G401.6 (cell line): ENCODE data around the gene FGR.
"Not testable (repeated sequence)": the region's sequence is repeated elsewhere in the genome, so short reads cannot be mapped to it uniquely, and the experiment has no call there.

Experiments
- FAIRE-seq: peaks from 2 replicates; lab custom pipeline; 2012; peaks lifted over from hg19 to GRCh38; lab: Jason Lieb, UNC

FGR gene

GRCh38 chr1:27659497-27660299 is 24.7 kb upstream of the FGR start:
- FAIRE-seq: peak; percentile 46

DNA sequence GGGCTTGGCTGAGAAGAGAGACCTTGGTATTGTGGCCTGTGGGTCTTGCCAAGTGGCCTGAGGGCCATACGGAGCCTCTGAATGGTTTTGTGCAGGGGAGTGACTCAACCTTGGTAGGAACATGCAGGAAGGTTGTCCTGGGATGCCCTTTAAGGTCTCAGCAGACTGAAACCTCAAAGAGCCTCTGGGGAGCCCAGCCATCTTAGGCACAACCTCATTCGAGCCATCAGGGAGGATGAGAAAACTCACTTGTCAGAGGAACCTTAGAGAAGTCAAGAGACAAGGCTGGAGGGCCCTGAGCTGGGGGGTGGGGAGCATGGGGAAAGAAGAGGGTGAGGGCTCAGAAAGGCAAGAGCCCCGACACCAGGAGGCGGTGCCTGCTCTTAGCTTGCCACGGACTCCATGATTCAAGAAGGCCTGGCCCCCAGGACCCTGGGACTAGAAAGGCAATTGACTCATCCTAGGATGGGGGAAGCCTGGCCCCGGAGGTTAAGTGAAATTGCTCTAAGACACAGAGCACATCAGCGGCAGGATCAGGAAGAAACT is 24.0 kb upstream of the FGR start:
- FAIRE-seq: no peak

DNA sequence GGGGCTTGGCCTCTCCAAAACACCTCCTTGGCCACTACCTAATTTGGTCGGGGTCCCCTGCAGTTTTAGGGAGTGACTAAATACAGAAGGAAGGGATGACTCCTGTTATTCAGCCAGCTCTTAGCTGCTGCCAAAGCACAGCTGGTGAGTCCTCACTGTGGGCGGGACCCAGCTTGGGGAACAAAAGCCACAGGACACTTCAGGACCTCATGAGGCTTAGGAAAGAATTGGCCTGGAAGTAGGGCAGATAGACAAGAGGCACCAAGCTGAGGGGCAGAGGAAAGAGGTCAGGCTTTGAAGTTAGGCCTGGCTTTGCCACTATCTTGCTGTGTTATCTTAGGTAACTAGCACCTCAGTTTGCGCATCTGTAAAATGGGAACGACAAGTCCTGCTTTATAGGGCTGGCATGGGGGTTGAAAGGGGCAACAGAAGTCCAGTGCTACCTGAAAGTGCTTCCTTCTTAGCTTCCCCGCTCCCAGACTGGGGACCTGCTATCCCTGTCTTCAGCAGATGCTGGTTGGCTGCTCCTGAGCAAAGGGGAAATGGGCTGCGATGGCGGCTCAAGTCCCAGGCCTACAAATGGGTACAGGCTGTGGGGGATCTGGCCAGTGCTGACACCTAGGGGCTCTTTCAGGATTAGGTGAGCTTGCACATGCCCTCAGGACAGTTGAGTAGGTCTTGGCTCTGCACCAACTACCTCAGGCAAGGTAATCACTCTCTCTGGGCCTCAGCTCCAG is 21.3 kb upstream of the FGR start:
- no peak for FAIRE-seq

DNA sequence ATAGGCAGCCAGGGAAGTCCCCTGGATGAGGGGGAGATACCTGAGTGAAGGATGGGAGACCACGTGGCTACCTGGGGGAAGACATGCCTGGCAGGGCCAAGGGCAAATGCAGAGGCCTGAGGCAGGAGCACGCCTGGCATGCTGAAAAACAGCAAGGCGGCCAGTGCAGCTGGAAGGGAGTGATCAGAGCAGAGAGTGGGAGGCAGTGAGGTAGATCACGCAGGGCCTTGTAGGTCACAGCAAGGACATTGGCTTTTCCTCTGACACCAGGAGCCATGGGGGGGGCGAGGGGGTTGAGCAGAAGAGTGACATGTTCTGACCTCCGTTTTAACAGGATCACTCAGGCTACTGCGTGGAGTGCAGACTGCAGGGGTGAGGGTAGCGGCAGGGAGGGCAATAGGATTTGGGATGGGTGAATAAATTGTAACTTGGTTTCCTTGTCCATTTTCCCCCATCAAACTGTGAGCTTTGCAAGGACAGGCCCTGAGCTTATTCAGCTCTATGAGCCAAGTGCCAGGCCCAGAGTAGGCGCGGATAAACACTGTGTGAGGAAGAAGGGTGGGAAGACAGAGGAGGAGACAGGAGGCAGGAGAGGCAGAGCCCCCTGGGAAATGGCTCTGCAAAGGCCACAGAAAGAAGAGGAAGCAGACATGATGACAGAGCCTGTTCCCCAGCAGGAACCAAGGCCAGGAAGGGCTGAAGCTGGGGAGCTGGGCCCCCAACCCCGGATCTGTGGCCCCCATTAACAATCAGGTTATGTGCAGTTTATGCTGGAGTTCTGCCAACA is 20.4 kb upstream of the FGR start:
- no peak for FAIRE-seq

GRCh38 chr1:27652111-27652864 is 17.3 kb upstream of the FGR start:
- FAIRE-seq: no peak

GRCh38 chr1:27650539-27651175 is 15.7 kb upstream of the FGR start:
- FAIRE-seq: no peak

GRCh38 chr1:27650171-27650538 is 15.2 kb upstream of the FGR start:
- no peak for FAIRE-seq

DNA sequence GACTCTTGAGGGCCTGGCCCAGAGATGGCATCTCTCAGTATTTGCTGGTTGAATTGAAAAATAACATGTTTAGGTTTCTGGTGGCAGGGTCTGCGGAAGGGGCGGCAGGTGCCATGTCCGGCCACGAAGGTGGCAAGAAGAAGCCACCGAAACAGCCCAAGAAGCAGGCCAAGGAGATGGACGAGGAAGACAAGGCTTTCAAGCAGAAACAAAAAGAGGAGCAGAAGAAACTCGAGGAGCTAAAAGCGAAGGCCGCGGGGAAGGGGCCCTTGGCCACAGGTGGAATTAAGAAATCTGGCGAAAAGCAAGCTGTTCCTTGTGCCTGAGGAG is 14.3 kb upstream of the FGR start:
- no peak for FAIRE-seq

DNA sequence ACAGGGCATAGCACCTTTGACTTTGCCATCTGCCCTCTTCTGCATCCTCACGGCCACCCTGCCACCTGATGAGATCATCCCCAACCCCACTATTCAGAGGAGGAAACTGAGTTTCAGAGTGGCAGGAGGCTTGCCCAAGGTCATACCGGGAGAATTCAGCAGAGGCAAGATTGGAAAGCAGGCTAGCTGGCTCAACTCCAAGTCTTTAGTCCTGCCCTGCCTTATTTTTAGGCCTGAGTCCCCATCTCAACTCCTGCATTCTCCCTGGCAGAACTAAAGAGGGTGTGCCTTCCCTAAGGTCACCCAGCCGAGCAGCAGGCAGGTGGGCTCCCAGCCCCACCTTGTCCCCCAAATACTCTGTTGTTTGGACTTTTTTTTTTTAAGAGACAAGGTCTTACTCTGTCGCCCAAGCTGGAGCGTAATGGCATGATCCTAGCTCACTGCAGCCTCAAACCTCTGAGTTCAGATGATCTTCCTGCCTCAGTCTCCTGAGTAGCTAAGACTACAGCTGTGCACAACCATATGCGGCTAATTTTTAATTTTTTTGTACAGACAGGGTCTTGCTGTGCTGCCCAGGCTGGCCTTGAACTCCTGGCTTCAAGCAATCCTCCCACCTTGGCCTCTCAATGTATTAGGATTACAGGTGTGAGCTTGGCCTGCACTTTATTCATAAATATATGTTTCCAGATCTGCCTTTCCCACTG is 13.8 kb upstream of the FGR start:
- FAIRE-seq: no peak

DNA sequence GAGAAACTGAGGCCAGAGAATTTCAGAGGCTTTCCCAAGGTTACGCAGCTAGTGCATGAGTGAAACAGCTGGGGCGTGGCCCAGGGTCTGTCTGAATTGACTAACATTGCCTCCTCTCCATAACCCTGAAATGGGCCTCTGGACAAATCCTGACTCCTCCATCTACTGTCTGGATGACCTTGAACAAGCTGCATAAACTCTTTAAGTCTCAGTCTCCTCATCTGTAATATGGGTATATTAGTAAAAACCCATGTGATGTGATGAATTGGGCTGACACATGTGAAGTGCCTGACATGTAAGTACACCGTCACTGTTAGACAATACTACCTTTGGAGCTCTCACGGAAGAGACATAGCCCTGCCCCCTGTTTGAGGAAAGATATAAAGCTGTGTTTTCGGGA is 12.3 kb upstream of the FGR start:
- FAIRE-seq: no peak

DNA sequence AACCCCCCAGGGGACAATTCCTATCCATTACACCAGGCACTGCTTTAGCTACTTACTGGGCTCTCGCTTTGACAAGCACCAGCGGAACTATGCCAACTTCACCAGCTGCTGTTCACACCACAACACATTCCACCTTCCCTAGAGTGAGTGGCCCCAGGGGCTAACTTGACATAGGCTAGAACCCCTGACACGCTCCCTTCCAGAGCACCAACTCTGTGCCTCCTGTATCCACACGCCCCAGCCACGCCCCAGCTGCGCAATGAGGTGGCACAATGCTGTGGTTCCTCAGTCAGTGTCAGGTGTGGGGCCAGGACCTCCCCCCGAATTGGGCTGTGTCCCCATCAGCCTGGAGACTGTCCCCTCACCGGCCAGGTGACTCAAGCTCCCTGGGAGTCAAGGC is 11.7 kb upstream of the FGR start:
- no peak for FAIRE-seq

GRCh38 chr1:27645071-27645415 is 10.1 kb upstream of the FGR start:
- FAIRE-seq: no peak

DNA sequence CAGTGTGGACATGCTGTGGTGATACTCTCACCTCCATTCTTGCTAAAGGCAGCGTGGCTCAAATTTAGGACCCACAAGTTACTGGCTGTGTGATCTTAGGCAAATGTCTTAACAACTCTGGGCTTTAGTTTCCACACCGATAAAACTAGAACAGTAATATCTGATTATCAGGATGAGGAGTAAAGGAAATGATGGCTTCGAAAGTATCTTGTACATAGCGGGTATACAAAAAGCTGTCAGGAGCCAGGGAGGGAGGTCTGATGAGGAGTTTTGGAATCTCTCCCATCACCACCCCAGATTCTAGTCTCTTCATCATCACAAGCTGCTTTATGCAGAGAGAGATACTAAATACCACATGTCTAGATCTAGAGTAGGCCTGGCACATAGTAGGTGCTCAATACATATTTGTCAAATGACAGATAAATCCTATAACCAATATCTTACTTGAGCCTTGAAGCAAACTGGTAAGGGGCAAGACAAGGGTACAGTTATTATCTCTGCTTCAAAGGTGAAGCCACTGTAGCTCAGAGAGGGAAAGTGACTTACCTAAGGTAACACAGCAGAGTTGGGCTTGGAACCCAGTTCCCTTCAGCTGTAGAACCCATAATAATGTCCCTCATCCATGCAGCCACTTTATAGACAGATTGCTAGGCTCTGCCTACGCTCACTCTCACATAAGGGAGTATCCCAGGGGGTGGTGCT is 9.5 kb upstream of the FGR start:
- FAIRE-seq: no peak

DNA sequence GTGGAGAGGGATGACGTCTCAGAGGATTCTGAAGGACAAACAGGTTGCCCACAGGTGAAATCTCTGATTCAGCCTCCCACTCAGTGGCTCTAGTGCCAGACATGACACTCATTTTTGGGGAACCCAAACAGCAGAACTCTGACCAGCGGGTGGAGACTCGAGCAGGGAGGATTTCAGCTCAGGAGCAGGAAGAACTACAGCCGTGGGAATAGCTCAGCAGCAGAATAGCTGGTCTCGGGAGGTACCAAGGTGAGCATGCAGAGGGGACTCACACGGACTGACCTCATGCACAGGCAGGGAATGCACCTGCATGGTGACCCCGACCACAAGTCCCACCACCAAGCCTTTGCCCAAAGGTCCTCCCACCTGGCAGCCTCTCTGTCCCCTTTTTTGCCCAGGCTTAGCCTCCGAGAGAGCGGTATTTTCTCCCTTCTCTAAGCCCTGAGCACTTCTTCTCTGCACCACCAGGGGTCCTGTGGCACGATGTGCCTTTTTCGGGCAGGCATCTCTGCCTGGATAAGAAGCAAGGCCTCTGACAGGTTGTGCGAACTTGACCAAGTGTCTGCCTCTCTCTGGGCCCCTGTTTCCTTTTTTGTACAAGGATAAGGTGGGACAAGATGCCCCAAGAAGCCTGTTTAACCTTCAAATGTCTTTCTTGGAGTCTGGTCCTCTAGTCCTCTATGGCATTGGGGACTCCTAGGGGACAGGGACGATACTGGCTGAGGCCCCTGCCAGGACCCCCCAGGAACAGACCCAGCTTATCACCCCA is 8.8 kb upstream of the FGR start:
- FAIRE-seq: peak; percentile 33

- not testable (repeated sequence) for FAIRE-seq
Observed at GRCh38 chr1:27640514-27640913, 5.5 kb upstream of the FGR start.

DNA sequence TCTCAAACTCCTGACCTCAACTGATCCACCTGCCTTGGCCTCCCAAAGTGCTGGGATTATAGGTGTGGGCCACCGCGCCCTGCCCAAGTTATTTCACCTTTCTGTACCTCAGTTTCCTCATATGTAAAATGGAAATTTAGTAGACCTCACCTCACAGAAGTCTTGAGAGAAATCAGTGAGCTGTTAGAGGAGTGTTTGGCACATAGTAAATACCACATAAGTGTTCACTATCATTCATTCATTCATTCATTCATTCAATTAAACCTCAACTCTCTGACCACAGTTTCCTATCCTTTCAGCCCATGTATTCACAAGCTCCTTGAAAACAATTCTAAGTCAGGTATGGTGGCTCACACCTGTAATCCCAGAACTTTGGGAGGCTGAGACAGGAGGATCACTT is 3.8 kb upstream of the FGR start:
- FAIRE-seq: no peak

DNA sequence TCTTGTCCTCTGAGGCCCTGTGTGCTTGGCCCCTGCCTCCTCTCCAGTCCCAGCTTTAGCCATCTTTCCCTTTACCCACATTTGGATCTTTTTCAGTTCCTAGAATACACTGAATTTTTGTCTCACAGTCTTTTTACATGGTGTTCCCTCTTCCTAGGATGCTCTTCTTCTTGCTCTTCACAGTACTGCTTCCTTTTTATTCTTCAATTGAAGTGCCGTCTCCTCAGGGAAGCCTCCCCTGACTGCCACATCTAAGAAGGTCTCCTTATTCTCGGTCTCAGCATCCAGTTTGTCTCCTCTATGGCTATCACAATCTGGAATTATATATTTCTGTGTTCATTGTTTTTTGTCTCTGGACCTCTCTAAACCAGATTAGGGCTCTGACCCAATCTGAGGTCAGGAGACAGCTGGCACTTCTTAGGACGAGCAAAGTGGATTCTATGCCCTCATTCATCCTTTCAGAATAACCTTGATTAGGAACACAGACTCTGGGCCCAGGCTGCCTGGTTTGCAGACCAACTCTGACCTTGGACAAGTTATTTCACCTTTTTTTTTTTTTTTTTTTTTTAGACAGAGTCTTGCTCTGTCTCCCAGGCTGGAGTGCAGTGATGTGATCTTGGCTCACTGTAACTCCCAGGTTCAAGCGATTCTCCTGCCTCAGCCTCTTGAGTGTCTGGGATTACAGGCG is 3.2 kb upstream of the FGR start:
- FAIRE-seq: no peak

DNA sequence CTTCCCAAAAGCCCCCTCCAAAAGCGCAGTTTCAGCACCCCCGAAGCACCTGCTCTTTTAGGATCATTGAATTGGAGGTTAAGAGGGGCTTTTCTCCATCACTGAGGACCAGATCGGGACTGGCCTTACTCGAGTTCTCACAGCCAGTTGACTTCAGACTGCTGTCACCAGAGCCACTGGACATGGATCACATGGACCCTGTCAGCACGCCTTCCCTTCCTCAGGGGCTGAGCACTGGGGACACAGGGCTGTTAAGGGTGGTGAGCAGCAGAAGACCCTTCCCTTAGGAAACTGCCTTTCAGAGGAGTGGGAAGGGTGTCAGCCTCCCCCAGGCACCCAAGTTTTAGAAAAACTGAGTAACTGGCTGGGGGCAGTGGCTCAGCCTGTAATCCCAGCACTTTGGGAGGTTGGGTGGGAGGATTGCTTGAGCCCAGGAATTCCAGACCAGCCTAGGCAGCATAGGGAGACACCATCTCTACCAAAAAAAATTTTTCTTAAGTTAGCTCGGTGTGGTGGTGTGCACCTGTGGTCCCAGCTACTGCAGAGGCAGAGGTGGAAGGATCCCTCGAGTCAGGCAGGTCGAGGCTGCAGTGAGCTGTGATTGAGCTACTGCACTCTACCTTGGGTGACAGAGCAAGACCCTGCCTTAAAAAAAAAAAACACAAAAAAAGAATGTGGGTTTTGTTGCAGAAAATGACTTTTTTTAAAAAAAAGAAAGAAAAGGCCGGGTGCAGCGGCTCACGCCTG is 584 bp upstream of the FGR start:
- no peak for FAIRE-seq
